Sigmoid colon (tissue), 7 donors: ENCODE data around the gene PAK5. TPM values are rescaled to one million over a fixed set of nuclear protein-coding genes. Genes with fewer than 3 reads are reported as not detected.

Experiments used
- DNase-seq: peaks from one replicate; pipeline ENCODE4 v3.0.0-alpha.2; 2019
- H3K27ac ChIP-seq, 4 donors: fragments of 200-600 bp; sonication (generic); one replicate each; pipeline ENCODE4 v1.5.1; 2016 to 2019; ENCODE audit warnings: mild to moderate bottlenecking in 1 of 4
- H3K27me3 ChIP-seq, 3 donors: fragments of 200-600 bp; sonication (generic); one replicate each; pipeline ENCODE4 v1.5.1; 2019; ENCODE audit warnings: mild to moderate bottlenecking in 1 of 3
- H3K36me3 ChIP-seq, 4 donors: fragments of 200-600 bp; sonication (generic); one replicate each; pipeline ENCODE4 v1.5.1; 2016 to 2019
- H3K4me1 ChIP-seq, 4 donors: fragments of 200-600 bp; sonication (generic); one replicate each; pipeline ENCODE4 v1.5.1; 2017 to 2019
- H3K4me3 ChIP-seq, 4 donors: fragments of 200-600 bp; sonication (generic); one replicate each; pipeline ENCODE4 v1.5.1; 2017 to 2019; ENCODE audit warnings: mild to moderate bottlenecking in 2 of 4, moderate library complexity in 1 of 4
- H3K9me3 ChIP-seq, 4 donors: fragments of 200-600 bp in 3 of 4; sonication (generic) in 3 of 4; one replicate each; pipeline versions ENCODE4 v1.5.1 to v1.6.1; 2013 to 2019
- EP300 ChIP-seq, 4 donors: sonication (generic); formaldehyde crosslinking; IDR thresholded peaks; one replicate each; pipeline ENCODE4 v1.6.1; 2017; ENCODE audit warnings: antibody characterized with exemption in 4 of 4
- POLR2A ChIP-seq, 2 donors: fragments of 450-650 bp; IDR thresholded peaks; one replicate each; pipeline ENCODE4 v1.6.1; 2016; ENCODE audit warnings: antibody characterized with exemption in 2 of 2, mild to moderate bottlenecking in 2 of 2, moderate library complexity in 2 of 2
- POLR2AphosphoS5 ChIP-seq, 4 donors: sonication (generic); formaldehyde crosslinking; IDR thresholded peaks; one replicate each; pipeline ENCODE4 v1.6.1; 2017; ENCODE audit warnings: antibody characterized with exemption in 4 of 4
- WGBS, 2 donors: extraction: QIAGEN DNeasy Blood & Tissue Kit; methylation state at CpG; one replicate each; pipeline ENCODE4 v1.1.7; 2013; 5-methylcytosine and 5-hydroxymethylcytosine counted together
- intact Hi-C: fragments of 100-400 bp; cut with DNase I; formaldehyde crosslinking; loops from one replicate; pipeline ENCODE4 v1.15.1; 2023
- polyA plus RNA-seq, 3 donors: library from polyadenylated mRNA; stranded (reverse); fragments of 200-250 nt; gene quantifications; one replicate each; pipeline ENCODE4 v1.2.3, GENCODE V29; 2013
- total RNA-seq, 4 donors: library from RNA; depleted of rRNA; stranded (reverse); fragments of >200 nt; gene quantifications; one replicate each; pipeline ENCODE4 v1.1.0, GENCODE V29; 2016
- TF ChIP-seq, protein P1 (sequence below), 4 experiments: fragments of 450-650 bp in 3 of 4; fragments of 200-600 bp in 1 of 4; IDR thresholded peaks; one replicate each; pipeline ENCODE4 v1.5.1; 2016 to 2019; ENCODE audit warnings: antibody characterized with exemption in 4 of 4, mild to moderate bottlenecking in 3 of 4, moderate library complexity in 2 of 4
- donor health status: healthy with polysubstance abuse.
- donor health status: Bipolar disorder and iron deficiency.
- donor health status: healthy.

PAK5 gene
- total and polyA plus RNA-seq, 7 donors = 0.03 to 0.36 (median 0.16) TPM; not detected in 2

DNA sequence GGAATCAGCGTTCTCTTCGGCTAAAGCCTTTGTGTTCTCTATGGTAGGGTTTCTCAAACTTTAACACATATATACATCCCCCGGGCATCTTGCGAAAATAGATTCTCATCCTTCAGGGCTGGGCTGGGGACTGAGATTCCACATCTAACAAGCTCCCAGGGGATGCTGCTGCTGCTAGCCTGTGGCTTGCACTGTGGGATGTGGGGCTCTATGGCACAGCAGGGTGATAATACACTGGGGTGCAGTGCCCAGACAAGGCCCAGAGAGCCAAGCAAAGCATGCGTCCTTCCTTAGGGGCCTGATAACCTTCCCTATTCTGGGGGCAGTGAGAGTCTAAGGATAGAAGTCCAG is 222.4 kb downstream of the PAK5 start:
- Histone ChIP-seq H3K36me3 (no peaks in the 10 kb centered on the region), H3K27ac (no peak overlapping the region), H3K9me3 (no peaks in the 10 kb centered on the region), H3K27me3 (no peaks in the 10 kb centered on the region), H3K4me1 (no peaks in the 10 kb centered on the region), H3K4me3 (no peak overlapping the region)
- no peak for DNase-seq
- intact Hi-C loops = loop anchor here (2.0 to 10.0 kb wide), 2 partner anchors 296 to 1928 kb away; no protein-coding TSS in a partner anchor
- 84 to 86% methylated on average over 5 of the region's 5 CpGs for WGBS, 2 donors
- no peak for TF ChIP-seq EP300 (IDR thresholded peaks at IDR 0.05)
- no peak for TF ChIP-seq POLR2A (IDR thresholded peaks at IDR 0.05)
- no peak for TF ChIP-seq POLR2AphosphoS5 (IDR thresholded peaks at IDR 0.05)
- TF ChIP-seq, protein P1, sequence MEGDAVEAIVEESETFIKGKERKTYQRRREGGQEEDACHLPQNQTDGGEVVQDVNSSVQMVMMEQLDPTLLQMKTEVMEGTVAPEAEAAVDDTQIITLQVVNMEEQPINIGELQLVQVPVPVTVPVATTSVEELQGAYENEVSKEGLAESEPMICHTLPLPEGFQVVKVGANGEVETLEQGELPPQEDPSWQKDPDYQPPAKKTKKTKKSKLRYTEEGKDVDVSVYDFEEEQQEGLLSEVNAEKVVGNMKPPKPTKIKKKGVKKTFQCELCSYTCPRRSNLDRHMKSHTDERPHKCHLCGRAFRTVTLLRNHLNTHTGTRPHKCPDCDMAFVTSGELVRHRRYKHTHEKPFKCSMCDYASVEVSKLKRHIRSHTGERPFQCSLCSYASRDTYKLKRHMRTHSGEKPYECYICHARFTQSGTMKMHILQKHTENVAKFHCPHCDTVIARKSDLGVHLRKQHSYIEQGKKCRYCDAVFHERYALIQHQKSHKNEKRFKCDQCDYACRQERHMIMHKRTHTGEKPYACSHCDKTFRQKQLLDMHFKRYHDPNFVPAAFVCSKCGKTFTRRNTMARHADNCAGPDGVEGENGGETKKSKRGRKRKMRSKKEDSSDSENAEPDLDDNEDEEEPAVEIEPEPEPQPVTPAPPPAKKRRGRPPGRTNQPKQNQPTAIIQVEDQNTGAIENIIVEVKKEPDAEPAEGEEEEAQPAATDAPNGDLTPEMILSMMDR (IDR thresholded peaks at IDR 0.05) = no peak

DNA sequence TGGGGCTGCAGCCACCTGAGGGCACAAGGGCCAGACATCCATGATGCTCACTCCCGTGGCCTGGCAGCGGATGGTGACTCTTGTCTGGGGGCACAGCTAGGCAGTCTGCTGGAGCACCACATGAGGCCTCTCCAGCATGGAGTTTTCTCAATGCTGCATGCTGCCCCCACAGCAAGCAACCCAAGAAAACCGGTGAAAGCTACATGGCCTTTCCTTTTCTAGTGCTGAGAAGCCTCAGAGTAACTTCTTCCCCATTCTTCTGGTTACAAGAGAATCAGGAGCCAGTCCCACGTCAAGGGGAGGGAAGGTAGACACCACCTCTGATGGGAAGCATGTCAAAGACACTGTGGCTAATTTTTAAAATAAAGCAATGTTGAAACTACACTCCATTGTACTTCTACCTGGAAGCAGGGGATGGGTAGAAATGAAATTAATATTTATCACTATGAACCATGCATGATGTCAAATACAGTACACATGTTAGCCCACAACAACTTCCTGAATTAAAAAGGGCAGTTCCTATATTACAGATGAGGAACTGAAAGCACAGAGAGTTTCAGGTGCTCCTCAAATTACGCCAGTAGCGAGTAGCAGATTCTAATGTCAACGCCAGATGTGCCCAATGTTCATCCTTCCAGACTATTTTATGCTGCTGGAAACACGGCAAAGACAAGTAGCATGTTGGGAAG is 223.0 kb downstream of the PAK5 start:
- TF ChIP-seq POLR2A (IDR thresholded peaks at IDR 0.05) (no peak), EP300 (IDR thresholded peaks at IDR 0.05) (no peak), POLR2AphosphoS5 (IDR thresholded peaks at IDR 0.05) (no peak)
- TF ChIP-seq, protein P1 (IDR thresholded peaks at IDR 0.05) = no peak
- Histone ChIP-seq H3K4me1 (no peaks in the 10 kb centered on the region), H3K9me3 (no peaks in the 10 kb centered on the region), H3K4me3 (no peak overlapping the region), H3K27me3 (no peaks in the 10 kb centered on the region), H3K27ac (no peak overlapping the region), H3K36me3 (no peaks in the 10 kb centered on the region)
- intact Hi-C loops = loop anchor here (2.0 to 10.0 kb wide), 2 partner anchors 297 to 1929 kb away; no protein-coding TSS in a partner anchor
- 56 to 63% methylated on average over 8 of the region's 8 CpGs for WGBS, 2 donors
- DNase-seq = no peak

DNA sequence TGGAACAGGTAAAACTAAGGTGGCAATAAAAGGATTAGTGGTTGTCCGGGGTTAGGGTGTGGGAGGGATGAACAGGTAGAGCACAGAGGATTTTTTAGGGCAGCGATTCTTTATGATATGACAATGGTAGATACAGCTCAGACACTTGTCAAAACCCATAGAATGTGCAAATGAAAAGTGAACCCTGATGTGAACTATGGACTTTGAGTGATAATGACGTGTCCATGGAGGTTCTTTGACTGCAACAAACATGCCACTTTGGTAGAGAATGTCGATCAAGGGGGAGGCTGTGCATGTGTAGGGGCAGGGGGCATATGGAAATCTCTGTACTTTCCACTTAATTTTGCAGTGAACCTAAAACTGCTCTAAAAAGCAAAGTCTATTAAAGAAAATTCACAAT is 223.8 kb downstream of the PAK5 start:
- Histone ChIP-seq H3K36me3 (no peaks in the 10 kb centered on the region), H3K27ac (no peak overlapping the region), H3K4me1 (no peaks in the 10 kb centered on the region), H3K27me3 (no peaks in the 10 kb centered on the region), H3K4me3 (no peak overlapping the region), H3K9me3 (no peaks in the 10 kb centered on the region)
- no peak for DNase-seq
- intact Hi-C loops = loop anchor here (10.0 kb wide), 1 partner anchor 1930 kb away; no protein-coding TSS in a partner anchor
- 24 to 64% methylated on average over 4 of the region's 4 CpGs for WGBS, 2 donors
- TF ChIP-seq, protein P1 (IDR thresholded peaks at IDR 0.05) = no peak
- TF ChIP-seq POLR2A (IDR thresholded peaks at IDR 0.05) (no peak), EP300 (IDR thresholded peaks at IDR 0.05) (no peak), POLR2AphosphoS5 (IDR thresholded peaks at IDR 0.05) (no peak)

DNA sequence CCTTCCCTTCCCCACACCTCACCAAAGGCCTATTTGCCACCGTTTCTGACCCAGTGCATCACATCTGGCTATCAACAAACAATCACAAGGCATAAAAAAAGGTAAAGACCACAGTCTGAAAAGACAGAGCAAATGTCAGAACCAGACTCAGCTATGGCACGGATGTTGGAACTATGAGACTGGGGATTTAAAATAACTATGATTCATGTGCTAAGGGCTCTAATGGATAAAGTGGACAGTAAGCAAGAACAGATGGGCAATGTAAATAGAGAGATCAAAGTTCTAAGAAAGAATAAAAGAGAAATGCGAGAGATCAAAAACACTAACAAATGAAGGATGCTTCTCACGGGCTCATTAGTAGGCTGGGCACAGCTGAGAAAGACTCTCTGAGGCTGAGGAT is 225.0 kb downstream of the PAK5 start:
- no peak for TF ChIP-seq EP300 (IDR thresholded peaks at IDR 0.05)
- TF ChIP-seq POLR2AphosphoS5 (IDR thresholded peaks at IDR 0.05) = no peak
- TF ChIP-seq, protein P1 (IDR thresholded peaks at IDR 0.05) = no peak
- no peak for TF ChIP-seq POLR2A (IDR thresholded peaks at IDR 0.05)
- Histone ChIP-seq H3K27me3 (no peaks in the 10 kb centered on the region), H3K27ac (no peak overlapping the region), H3K4me3 (no peak overlapping the region), H3K9me3 (no peaks in the 10 kb centered on the region), H3K4me1 (no peaks in the 10 kb centered on the region), H3K36me3 (no peaks in the 10 kb centered on the region)
- WGBS, 2 donors = 73 to 75% methylated on average over 4 of the region's 4 CpGs
- intact Hi-C loops = loop anchor here (10.0 kb wide), 1 partner anchor 1931 kb away; no protein-coding TSS in a partner anchor
- no peak for DNase-seq
